OCI-LY7 (cell line): ENCODE measurements around the gene ORC1. TPM values are rescaled to one million over a fixed set of nuclear protein-coding genes. Genes with fewer than 3 reads are reported as not detected.

Source experiments
- BruUV-seq: library from RNA; stranded (reverse); fragments of 400-500 nt; replicated peaks from 2 replicates; lab custom pipeline; 2021; lab: Mats Ljungman, UMichigan
- CTCF ChIA-PET: fragments of 300-600 bp; sonication (Branson Sonifier 250); formaldehyde crosslinking; loops from one replicate; lab custom pipeline; 2022; ENCODE audit warnings: antibody characterized with exemption; ENCODE audit not compliant: unreplicated experiment; lab: Charles Lee
- POLR2A ChIA-PET: fragments of 300-600 bp; sonication (Branson Sonifier 250); formaldehyde crosslinking; loops from one replicate; lab custom pipeline; 2022; ENCODE audit warnings: antibody characterized with exemption; lab: Charles Lee
- DNase-seq: peaks from one replicate; pipeline ENCODE4 v3.0.0-alpha.2; 2015; ENCODE audit warnings: low spot score
- H2AFZ ChIP-seq: fragments of 200-600 bp; sonication (generic), shearing (Covaris generic); 2 replicates; pipeline ENCODE4 v1.6.1; 2014; ENCODE audit warnings: mild to moderate bottlenecking, antibody characterized with exemption, low read length, moderate library complexity
- H3K27ac ChIP-seq: fragments of 200-600 bp; sonication (generic); 2 replicates; pipeline ENCODE4 v1.5.1; 2014; ENCODE audit warnings: mixed run types, low read depth, mild to moderate bottlenecking, moderate library complexity, low read length, inconsistent platforms; ENCODE audit not compliant: poor library complexity, severe bottlenecking
- H3K36me3 ChIP-seq: fragments of 200-600 bp; sonication (generic); 2 replicates; pipeline ENCODE4 v1.6.1; 2014; ENCODE audit warnings: mild to moderate bottlenecking, antibody characterized with exemption, low read length, moderate library complexity, mixed read lengths; ENCODE audit not compliant: insufficient read depth
- H3K4me1 ChIP-seq: fragments of 200-600 bp; sonication (generic); 2 replicates; pipeline ENCODE4 v1.5.1; 2014; ENCODE audit warnings: mild to moderate bottlenecking, low read length; ENCODE audit not compliant: insufficient read depth, poor library complexity, severe bottlenecking
- H3K4me2 ChIP-seq: fragments of 200-600 bp; sonication (generic); 2 replicates; pipeline ENCODE4 v1.6.1; 2014; ENCODE audit warnings: mild to moderate bottlenecking, low read length
- H3K4me3 ChIP-seq: fragments of 200-600 bp; sonication (generic); 2 replicates; pipeline ENCODE4 v1.5.1; 2014; ENCODE audit warnings: mild to moderate bottlenecking, low read depth, low read length; ENCODE audit not compliant: poor library complexity, severe bottlenecking
- H3K79me2 ChIP-seq: fragments of 200-600 bp; sonication (generic); 2 replicates; pipeline ENCODE4 v1.6.1; 2016; ENCODE audit warnings: low read depth, mild to moderate bottlenecking, low read length, moderate library complexity, mixed read lengths; ENCODE audit not compliant: insufficient read depth
- H3K9me2 ChIP-seq: fragments of 200-600 bp; sonication (generic); 2 replicates; pipeline ENCODE4 v1.6.1; 2016; ENCODE audit warnings: mild to moderate bottlenecking, low read length, mixed read lengths; ENCODE audit not compliant: insufficient read depth
- H3K9me3 ChIP-seq: fragments of 200-600 bp; sonication (generic); 2 replicates; pipeline ENCODE4 v1.6.1; 2014; ENCODE audit warnings: mild to moderate bottlenecking, mixed run types, low read length, mixed read lengths
- H4K20me1 ChIP-seq: fragments of 200-600 bp; sonication (generic); 2 replicates; pipeline ENCODE4 v1.6.1; 2014; ENCODE audit warnings: mild to moderate bottlenecking, antibody characterized with exemption, low read length, moderate library complexity, mixed read lengths; ENCODE audit not compliant: insufficient read depth
- EZH2phosphoT487 ChIP-seq: fragments of 200-600 bp; sonication (generic); IDR thresholded peaks from 2 replicates; pipeline ENCODE4 v1.6.1; 2018; ENCODE audit warnings: low read depth, borderline replicate concordance, mild to moderate bottlenecking, mixed run types, antibody characterized with exemption, low read length, moderate library complexity, mixed read lengths
- intact Hi-C: fragments of 100-400 bp; cut with micrococcal nuclease; formaldehyde crosslinking; loops from one replicate; pipeline ENCODE4 v1.10.0; 2022; ENCODE audit not compliant: unreplicated experiment
- total RNA-seq, 2 experiments: library from RNA; depleted of rRNA in 1 of 2; stranded (reverse); fragments of >200 nt in 1 of 2; shearing (Covaris generic) in 1 of 2; gene quantifications; 2 replicates each; pipeline ENCODE4 v1.2.3, GENCODE V29; 2014 to 2022
- TF ChIP-seq, protein P1 (sequence below): fragments of 200-600 bp; sonication (generic); conservative IDR thresholded peaks from 2 replicates; pipeline ENCODE4 v1.5.1; 2014; ENCODE audit warnings: mild to moderate bottlenecking, antibody characterized with exemption, low read length, moderate library complexity, mixed read lengths

Gene ORC1
- total RNA-seq, 2 experiments from 2014 or later, result 37.7 to 39.0 TPM

DNA sequence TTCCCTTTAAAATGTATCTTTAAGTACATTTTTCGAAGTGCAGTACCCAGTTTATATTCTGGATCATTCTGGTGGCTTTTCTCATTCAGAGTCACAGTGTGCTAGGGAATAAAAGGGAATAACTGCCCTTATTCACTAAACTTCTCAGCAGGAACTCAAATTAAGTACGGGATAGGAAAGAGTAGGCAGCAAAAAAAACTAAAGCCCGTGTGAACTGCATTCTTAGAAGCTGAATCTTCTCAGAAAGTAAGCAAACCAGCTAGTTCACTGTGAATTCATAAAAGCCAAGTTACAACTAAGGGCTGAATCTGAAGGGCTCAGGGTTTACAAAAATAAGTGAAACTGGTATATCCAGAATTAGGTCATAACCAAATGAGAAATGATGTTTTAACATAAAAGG is 22.1 kb upstream of the ORC1 start:
- CTCF ChIA-PET, result no interaction called here
- no TSS peak for BruUV-seq
- TF ChIP-seq, protein P1, sequence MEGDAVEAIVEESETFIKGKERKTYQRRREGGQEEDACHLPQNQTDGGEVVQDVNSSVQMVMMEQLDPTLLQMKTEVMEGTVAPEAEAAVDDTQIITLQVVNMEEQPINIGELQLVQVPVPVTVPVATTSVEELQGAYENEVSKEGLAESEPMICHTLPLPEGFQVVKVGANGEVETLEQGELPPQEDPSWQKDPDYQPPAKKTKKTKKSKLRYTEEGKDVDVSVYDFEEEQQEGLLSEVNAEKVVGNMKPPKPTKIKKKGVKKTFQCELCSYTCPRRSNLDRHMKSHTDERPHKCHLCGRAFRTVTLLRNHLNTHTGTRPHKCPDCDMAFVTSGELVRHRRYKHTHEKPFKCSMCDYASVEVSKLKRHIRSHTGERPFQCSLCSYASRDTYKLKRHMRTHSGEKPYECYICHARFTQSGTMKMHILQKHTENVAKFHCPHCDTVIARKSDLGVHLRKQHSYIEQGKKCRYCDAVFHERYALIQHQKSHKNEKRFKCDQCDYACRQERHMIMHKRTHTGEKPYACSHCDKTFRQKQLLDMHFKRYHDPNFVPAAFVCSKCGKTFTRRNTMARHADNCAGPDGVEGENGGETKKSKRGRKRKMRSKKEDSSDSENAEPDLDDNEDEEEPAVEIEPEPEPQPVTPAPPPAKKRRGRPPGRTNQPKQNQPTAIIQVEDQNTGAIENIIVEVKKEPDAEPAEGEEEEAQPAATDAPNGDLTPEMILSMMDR, result no peak
- TF ChIP-seq EZH2phosphoT487, result no peak
- intact Hi-C loops, result no loop called here
- Histone ChIP-seq H3K9me3 (no peaks in the 10 kb centered on the region), H2AFZ (no peak overlapping the region), H3K4me3 (no peak overlapping the region), H3K4me1 (no peaks in the 10 kb centered on the region), H3K9me2 (no peaks in the 10 kb centered on the region), H3K4me2 (no peak overlapping the region), H3K79me2 (no peaks in the 10 kb centered on the region), H3K36me3 (peaks cover 63% of the 10 kb centered on the region), H4K20me1 (no peaks in the 10 kb centered on the region), H3K27ac (no peak overlapping the region)
- DNase-seq, result no peak
- POLR2A ChIA-PET, result interaction anchor here (0.7 to 1.2 kb wide), 3 partner anchors 8 to 13 kb away, joined by 3 to 4 read pairs (median 3); no protein-coding TSS in a partner anchor

DNA sequence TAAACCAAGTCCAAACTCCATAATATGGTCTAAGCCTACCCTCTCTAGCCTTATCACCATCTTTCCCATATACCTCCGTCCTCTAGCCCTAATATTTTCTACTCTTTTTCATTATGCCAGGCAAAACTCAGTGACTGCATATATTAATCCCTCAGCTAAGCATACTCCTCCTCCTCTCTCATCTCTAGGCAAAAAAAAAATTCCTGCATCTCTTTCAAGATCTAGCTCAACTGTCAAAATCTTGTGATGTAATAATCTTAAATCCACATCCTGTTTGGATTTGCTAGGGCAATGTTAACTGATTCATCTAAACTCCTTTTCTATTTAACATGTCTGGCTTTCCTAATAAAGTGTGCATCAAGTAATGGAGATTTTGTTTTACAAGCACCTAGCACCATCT is 20.6 kb upstream of the ORC1 start:
- Histone ChIP-seq H4K20me1 (no peaks in the 10 kb centered on the region), H3K36me3 (peaks cover 67% of the 10 kb centered on the region), H3K79me2 (no peaks in the 10 kb centered on the region), H3K4me3 (no peak overlapping the region), H3K4me2 (no peak overlapping the region), H3K9me3 (no peaks in the 10 kb centered on the region), H3K27ac (no peak overlapping the region), H2AFZ (no peak overlapping the region), H3K4me1 (no peaks in the 10 kb centered on the region), H3K9me2 (no peaks in the 10 kb centered on the region)
- no peak for DNase-seq
- intact Hi-C loops, result no loop called here
- BruUV-seq, result no TSS peak
- ChIA-PET CTCF (no interaction called here), POLR2A (interaction anchor here (0.5 kb wide), 1 partner anchor 244 kb away, joined by 3 read pairs; no protein-coding TSS in a partner anchor)
- TF ChIP-seq EZH2phosphoT487, result no peak
- TF ChIP-seq, protein P1, result no peak

DNA sequence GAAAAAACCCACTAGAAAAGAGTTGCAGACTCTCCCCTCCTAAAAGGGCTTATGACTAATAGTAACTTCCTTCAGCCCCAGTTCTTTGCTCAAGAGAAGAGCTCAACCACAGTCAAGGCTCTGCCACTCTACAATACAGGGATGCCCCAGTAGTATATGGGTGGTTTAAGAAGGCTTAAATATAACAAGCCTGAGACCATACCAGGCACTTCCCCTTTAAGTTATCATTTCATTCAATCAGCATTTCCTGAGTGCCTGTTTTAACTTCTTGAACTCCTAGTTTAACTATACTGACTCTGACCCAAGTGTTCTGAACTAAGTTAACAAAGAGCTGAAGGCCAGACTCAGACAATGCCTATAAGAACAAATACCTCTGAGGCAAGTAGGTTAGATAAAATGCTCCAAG is 20.0 kb upstream of the ORC1 start:
- DNase-seq, result no peak
- no peaks in the 10 kb centered on the region for H3K9me3 ChIP-seq
- intact Hi-C loops, result no loop called here
- CTCF ChIA-PET, result no interaction called here
- H3K79me2 ChIP-seq, result no peaks in the 10 kb centered on the region
- H3K4me1 ChIP-seq, result no peaks in the 10 kb centered on the region
- H3K36me3 ChIP-seq, result peaks cover 71% of the 10 kb centered on the region
- no peak overlapping the region for H3K27ac ChIP-seq
- POLR2A ChIA-PET, result no interaction called here
- no peaks in the 10 kb centered on the region for H3K9me2 ChIP-seq
- H4K20me1 ChIP-seq, result no peaks in the 10 kb centered on the region
- BruUV-seq, result no TSS peak
- H2AFZ ChIP-seq, result no peak overlapping the region
- H3K4me2 ChIP-seq, result no peak overlapping the region
- TF ChIP-seq EZH2phosphoT487, result no peak
- H3K4me3 ChIP-seq, result no peak overlapping the region
